ENCODE results near the gene NOL9. TPM values are rescaled to one million over a fixed set of nuclear protein-coding genes. Genes with fewer than 3 reads are reported as not detected.

The NOL9 gene
- total and polyA plus RNA-seq, 8 donors, result 2.7 to 150 (median 23.5) TPM

GRCh38 chr1:6546326-6546725 is 8.0 kb downstream of the NOL9 start:
- peaks cover 70 to 100% (median 100%) of the 10 kb centered on the region in 4 donors for H3K36me3 ChIP-seq
- no peak overlapping the region for H3K4me3 ChIP-seq
- no peak overlapping the region for H3K27ac ChIP-seq
- intact Hi-C loops (cut with DNase I; ENCODE audit: low total_unique reads), result no loop called here
- 64 to 77% (median 70%) methylated on average over 5 of the region's 5 CpGs for WGBS, 5 donors
- peaks cover 0 to 4% (median 4%) of the 10 kb centered on the region in 4 donors for H3K4me1 ChIP-seq
- no peaks in the 10 kb centered on the region for H3K27me3 ChIP-seq
- H3K9me3 ChIP-seq, result no peaks in the 10 kb centered on the region
- no peak for DNase-seq
- TF ChIP-seq CTCF (IDR thresholded peaks at IDR 0.05), result no peak
- no peak for TF ChIP-seq POLR2A (IDR thresholded peaks at IDR 0.05)
- TF ChIP-seq EP300 (IDR thresholded peaks at IDR 0.05), result no peak
- TF ChIP-seq POLR2AphosphoS5 (IDR thresholded peaks at IDR 0.05), result no peak

- intact Hi-C loops (cut with DNase I; ENCODE audit: low total_unique reads), result no loop called here
- no peak overlapping the region for H3K27ac ChIP-seq
- H3K36me3 ChIP-seq, result peaks cover 70 to 100% (median 100%) of the 10 kb centered on the region in 4 donors
- DNase-seq, result no peak
- H3K9me3 ChIP-seq, result no peaks in the 10 kb centered on the region
- H3K4me3 ChIP-seq, result no peak overlapping the region
- no peaks in the 10 kb centered on the region for H3K27me3 ChIP-seq
- no peak for TF ChIP-seq POLR2AphosphoS5 (IDR thresholded peaks at IDR 0.05)
- TF ChIP-seq EP300 (IDR thresholded peaks at IDR 0.05), result no peak
- no peak for TF ChIP-seq CTCF (IDR thresholded peaks at IDR 0.05)
- no peak for TF ChIP-seq POLR2A (IDR thresholded peaks at IDR 0.05)
- WGBS, 5 donors, result 62 to 76% (median 69%) methylated on average over 10 of the region's 10 CpGs
- no peaks in the 10 kb centered on the region for H3K4me1 ChIP-seq
These were observed 8.8 kb downstream of the NOL9 start for GRCh38 chr1:6545276-6546112.

- no peak for DNase-seq
- Histone ChIP-seq H3K4me1 (no peaks in the 10 kb centered on the region), H3K36me3 (peaks cover 64 to 97% (median 96%) of the 10 kb centered on the region in 4 donors), H3K4me3 (no peak overlapping the region), H3K9me3 (no peaks in the 10 kb centered on the region), H3K27me3 (no peaks in the 10 kb centered on the region), H3K27ac (no peak overlapping the region)
- 68 to 86% (median 81%) methylated on average over 3 of the region's 3 CpGs for WGBS, 5 donors
- intact Hi-C loops (cut with DNase I; ENCODE audit: low total_unique reads), result no loop called here
- TF ChIP-seq POLR2AphosphoS5 (IDR thresholded peaks at IDR 0.05) (no peak), CTCF (IDR thresholded peaks at IDR 0.05) (no peak), POLR2A (IDR thresholded peaks at IDR 0.05) (no peak), EP300 (IDR thresholded peaks at IDR 0.05) (no peak)
These were observed 9.5 kb downstream of the NOL9 start for GRCh38 chr1:6544831-6545230.

- TF ChIP-seq POLR2A (IDR thresholded peaks at IDR 0.05) (no peak), POLR2AphosphoS5 (IDR thresholded peaks at IDR 0.05) (no peak), EP300 (IDR thresholded peaks at IDR 0.05) (no peak), CTCF (IDR thresholded peaks at IDR 0.05) (no peak)
- intact Hi-C loops (cut with DNase I; ENCODE audit: low total_unique reads), result no loop called here
- H3K4me1 ChIP-seq, result peaks cover 0 to 5% (median 2%) of the 10 kb centered on the region in 4 donors
- H3K27me3 ChIP-seq, result no peaks in the 10 kb centered on the region
- H3K27ac ChIP-seq, result no peak overlapping the region
- no peak overlapping the region for H3K4me3 ChIP-seq
- H3K9me3 ChIP-seq, result no peaks in the 10 kb centered on the region
- no peak for DNase-seq
- WGBS, 5 donors, result 38 to 69% (median 49%) methylated on average over 3 of the region's 3 CpGs
- peaks cover 18 to 87% (median 75%) of the 10 kb centered on the region in 4 donors for H3K36me3 ChIP-seq
These were observed 15.4 kb downstream of the NOL9 start for GRCh38 chr1:6538956-6539355.

Data from stomach (tissue), 9 donors.